Gastroesophageal sphincter (tissue), 4 donors: ENCODE data around the gene SMG6. TPM values are rescaled to one million over a fixed set of nuclear protein-coding genes. Genes with fewer than 3 reads are reported as not detected.

Experiments used
- ATAC-seq: fragments of 150-250 bp; one replicate; pipeline ENCODE4 v1.9.1; 2016; ENCODE audit warnings: mild to moderate bottlenecking, moderate library complexity
- H3K27ac ChIP-seq, 4 donors: fragments of 200-600 bp; sonication (generic) in 3 of 4; 1 replicate in 3 of 4; 2 replicates in 1 of 4; pipeline ENCODE4 v1.5.1; 2016 to 2019
- H3K27me3 ChIP-seq: fragments of 200-600 bp; sonication (generic); one replicate; pipeline ENCODE4 v1.5.1; 2019
- H3K36me3 ChIP-seq, 2 donors: fragments of 200-600 bp; sonication (generic); one replicate each; pipeline ENCODE4 v1.5.1; 2019; ENCODE audit warnings: control low read depth in 1 of 2
- H3K4me1 ChIP-seq, 3 donors: fragments of 200-600 bp; sonication (generic); 1 replicate in 2 of 3; 2 replicates in 1 of 3; pipeline ENCODE4 v1.5.1; 2016 to 2019; ENCODE audit warnings: control low read depth in 2 of 3
- H3K4me3 ChIP-seq, 2 donors: fragments of 200-600 bp; sonication (generic); one replicate each; pipeline ENCODE4 v1.5.1; 2019; ENCODE audit warnings: mild to moderate bottlenecking in 1 of 2, moderate library complexity in 1 of 2
- H3K9me3 ChIP-seq, 3 donors: fragments of 200-600 bp; sonication (generic); one replicate each; pipeline ENCODE4 v1.5.1; 2017 to 2019; ENCODE audit warnings: control low read depth in 2 of 3
- CTCF ChIP-seq, 4 experiments: fragments of 200-600 bp in 2 of 4; fragments of 450-650 bp in 2 of 4; sonication (generic) in 1 of 4; IDR thresholded peaks; one replicate each; pipeline ENCODE4 v1.5.1; 2017 to 2019; ENCODE audit warnings: antibody characterized with exemption in 4 of 4, mild to moderate bottlenecking in 2 of 4, moderate library complexity in 2 of 4
- EP300 ChIP-seq: sonication (generic); formaldehyde crosslinking; IDR thresholded peaks from one replicate; pipeline ENCODE4 v1.6.1; 2017; ENCODE audit warnings: antibody characterized with exemption, mild to moderate bottlenecking
- POLR2A ChIP-seq, 2 donors: fragments of 450-650 bp; IDR thresholded peaks; one replicate each; pipeline ENCODE4 v1.6.1; 2017; ENCODE audit warnings: antibody characterized with exemption in 2 of 2, mild to moderate bottlenecking in 2 of 2, moderate library complexity in 1 of 2
- POLR2AphosphoS5 ChIP-seq: sonication (generic); formaldehyde crosslinking; IDR thresholded peaks from one replicate; pipeline ENCODE4 v1.6.1; 2017; ENCODE audit warnings: antibody characterized with exemption
- WGBS, 2 donors: methylation state at CpG; one replicate each; pipeline ENCODE4 v1.1.5; 2018; ENCODE audit warnings: low coverage in 1 of 2; 5-methylcytosine and 5-hydroxymethylcytosine counted together
- total RNA-seq, 4 donors: library from RNA; depleted of rRNA; stranded (reverse); fragments of >200 nt; gene quantifications; one replicate each; pipeline ENCODE4 v1.1.0, GENCODE V29; 2016

SMG6 gene
- total RNA-seq, 4 donors from 2014 or later, result 27.2 to 75.5 (median 43.9) TPM

GRCh38 chr17:2157675-2158395 lies 145.8 kb downstream of the SMG6 start:
- 56 to 58% methylated on average over 2 to 3 of the region's 3 CpGs for WGBS, 2 donors
- H3K4me3 ChIP-seq, result no peak overlapping the region
- H3K27ac ChIP-seq, result peak overlapping the region in 2 of 4 donors; percentile 26 to 42
- TF ChIP-seq POLR2AphosphoS5 (peak; percentile 38), POLR2A (IDR thresholded peaks at IDR 0.05) (no peak), EP300 (no peak), CTCF (IDR thresholded peaks at IDR 0.05) (no peak)
- peaks cover 0 to 14% (median 6%) of the 10 kb centered on the region in 3 donors for H3K4me1 ChIP-seq
- peaks cover 0 to 58% of the 10 kb centered on the region in 2 donors for H3K36me3 ChIP-seq
- H3K27me3 ChIP-seq, result no peaks in the 10 kb centered on the region
- no peaks in the 10 kb centered on the region for H3K9me3 ChIP-seq
- peak; percentile 72 for ATAC-seq

GRCh38 chr17:2157081-2157480 lies 146.5 kb downstream of the SMG6 start:
- 69 to 74% methylated on average over 3 of the region's 4 CpGs for WGBS, 2 donors
- H3K27ac ChIP-seq, result peak overlapping the region in 2 of 4 donors; percentile 25 to 42
- H3K36me3 ChIP-seq, result peaks cover 0 to 53% of the 10 kb centered on the region in 2 donors
- H3K4me1 ChIP-seq, result peaks cover 0 to 14% (median 6%) of the 10 kb centered on the region in 3 donors
- TF ChIP-seq POLR2A (IDR thresholded peaks at IDR 0.05) (no peak), POLR2AphosphoS5 (no peak), EP300 (no peak), CTCF (IDR thresholded peaks at IDR 0.05) (no peak)
- no peaks in the 10 kb centered on the region for H3K9me3 ChIP-seq
- H3K27me3 ChIP-seq, result no peaks in the 10 kb centered on the region
- H3K4me3 ChIP-seq, result no peak overlapping the region
- ATAC-seq, result peak; percentile 65

- Histone ChIP-seq H3K27me3 (no peaks in the 10 kb centered on the region), H3K36me3 (peaks cover 0 to 50% of the 10 kb centered on the region in 2 donors), H3K4me3 (no peak overlapping the region), H3K27ac (peak overlapping the region in 1 of 4 donors; percentile 25), H3K4me1 (peaks cover 0 to 17% (median 6%) of the 10 kb centered on the region in 3 donors), H3K9me3 (no peaks in the 10 kb centered on the region)
- no peak for TF ChIP-seq EP300
- no peak for TF ChIP-seq POLR2AphosphoS5
- TF ChIP-seq CTCF (IDR thresholded peaks at IDR 0.05), result no peak
- 94 to 100% methylated on average over 3 to 6 of the region's 8 CpGs for WGBS, 2 donors
- no peak for ATAC-seq
Observed at GRCh38 chr17:2156666-2157065, 146.9 kb downstream of the SMG6 start.

GRCh38 chr17:2155573-2155972 lies 148.0 kb downstream of the SMG6 start:
- H3K4me1 ChIP-seq, result peaks cover 0 to 28% (median 6%) of the 10 kb centered on the region in 3 donors
- ATAC-seq, result no peak
- peaks cover 0 to 52% of the 10 kb centered on the region in 2 donors for H3K36me3 ChIP-seq
- no peak overlapping the region for H3K27ac ChIP-seq
- no peak overlapping the region for H3K4me3 ChIP-seq
- no peaks in the 10 kb centered on the region for H3K9me3 ChIP-seq
- WGBS, 2 donors, result 68% methylated on average over 3 to 4 of the region's 4 CpGs
- TF ChIP-seq EP300, result no peak
- no peak for TF ChIP-seq POLR2AphosphoS5
- H3K27me3 ChIP-seq, result no peaks in the 10 kb centered on the region

GRCh38 chr17:2151358-2152033 lies 152.1 kb downstream of the SMG6 start:
- WGBS, 2 donors, result 41 to 50% methylated on average over 5 of the region's 6 CpGs
- H3K9me3 ChIP-seq, result no peaks in the 10 kb centered on the region
- H3K27ac ChIP-seq, result no peak overlapping the region
- H3K4me3 ChIP-seq, result no peak overlapping the region
- no peaks in the 10 kb centered on the region for H3K27me3 ChIP-seq
- ATAC-seq, result no peak
- H3K4me1 ChIP-seq, result peaks cover 0 to 14% (median under 1%) of the 10 kb centered on the region in 3 donors
- no peak for TF ChIP-seq POLR2AphosphoS5
- no peak for TF ChIP-seq EP300
- no peak for TF ChIP-seq POLR2A (IDR thresholded peaks at IDR 0.05)
- TF ChIP-seq CTCF (IDR thresholded peaks at IDR 0.05), result no peak
- peaks cover 0 to 75% of the 10 kb centered on the region in 2 donors for H3K36me3 ChIP-seq
